ENCODE results near the gene ASXL2. TPM values are rescaled to one million over a fixed set of nuclear protein-coding genes. Genes with fewer than 3 reads are reported as not detected.
A peak's percentile ranks its signal among the peaks of the same experiment; 100 is the strongest.
"Not testable (repeated sequence)": the region's sequence is repeated elsewhere in the genome, so short reads cannot be mapped to it uniquely, and the experiment has no call there.

ASXL2 gene
- total RNA-seq, 5 donors from 2014 or later (not counting 1 experiment from before 2014, with no cell fraction given), result 36.3 to 53.2 (median 48.3) TPM

DNA sequence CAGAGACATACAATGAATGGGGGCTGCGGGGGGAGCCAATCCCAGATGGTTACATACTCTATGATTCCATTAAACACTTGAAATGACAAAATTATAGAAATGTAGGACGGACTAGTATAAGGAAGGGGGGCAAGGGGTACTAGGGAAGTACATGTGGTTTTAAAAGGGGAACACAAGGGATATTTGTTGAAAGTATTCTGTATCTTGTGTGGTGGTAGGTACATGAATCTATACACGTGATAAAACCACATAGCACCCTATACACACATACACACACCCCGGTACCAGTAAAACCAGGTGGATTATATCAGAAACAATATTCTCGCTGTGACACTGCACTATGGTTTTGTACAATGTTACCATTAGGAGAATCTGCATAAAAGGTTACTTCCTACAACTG, 45.4 kb downstream of the ASXL2 start:
- H3K36me3 Mint-ChIP-seq, result peaks cover 45% of the 10 kb centered on the region
- no peaks in the 10 kb centered on the region for H3K27me3 ChIP-seq (replicated peaks in 1 of 2; ENCODE audit: control insufficient read depth in 2 of 2, extremely low read depth in 1 of 2, insufficient read depth in 2 of 2, low read length in 1 of 2)
- ATAC-seq (replicated peaks in 1 of 4) (no peak), DNase-seq (no peak)
- no peak overlapping the region for H3K4me3 ChIP-seq (ENCODE audit: control insufficient read depth in 1 of 2, extremely low read depth in 1 of 2, low read length in 1 of 2)
- ChIA-PET POLR2A (no interaction called here), CTCF (no interaction called here)
- H3K27ac ChIP-seq (ENCODE audit: low read length), result no peak overlapping the region
- peaks cover 9 to 14% of the 10 kb centered on the region in 2 experiments for H3K4me1 ChIP-seq (ENCODE audit: control insufficient read depth in 1 of 2, extremely low read depth in 1 of 2, insufficient read depth in 2 of 2, low read length in 2 of 2)
- peaks cover 34 to 62% (median 52%) of the 10 kb centered on the region in 3 donors for H3K4me1 Mint-ChIP-seq
- peaks cover 0 to 6% of the 10 kb centered on the region in 2 donors for H3K36me3 ChIP-seq (ENCODE audit: control insufficient read depth in 2 of 2, extremely low read depth in 1 of 2, insufficient read depth in 1 of 2, low read length in 1 of 2)
- WGBS (ENCODE audit: insufficient coverage), result no CpG with 5 or more reads among the region's 5 CpGs
- H3K9me3 Mint-ChIP-seq, result peaks cover 3 to 11% (median 6%) of the 10 kb centered on the region in 3 donors
- peak overlapping the region in 1 of 2 donors; percentile 5 for H3K27ac Mint-ChIP-seq
- no peaks in the 10 kb centered on the region for H3K27me3 Mint-ChIP-seq
- H3K9me3 ChIP-seq, result no peaks in the 10 kb centered on the region
- H3K4me3 Mint-ChIP-seq, result no peak overlapping the region

DNA sequence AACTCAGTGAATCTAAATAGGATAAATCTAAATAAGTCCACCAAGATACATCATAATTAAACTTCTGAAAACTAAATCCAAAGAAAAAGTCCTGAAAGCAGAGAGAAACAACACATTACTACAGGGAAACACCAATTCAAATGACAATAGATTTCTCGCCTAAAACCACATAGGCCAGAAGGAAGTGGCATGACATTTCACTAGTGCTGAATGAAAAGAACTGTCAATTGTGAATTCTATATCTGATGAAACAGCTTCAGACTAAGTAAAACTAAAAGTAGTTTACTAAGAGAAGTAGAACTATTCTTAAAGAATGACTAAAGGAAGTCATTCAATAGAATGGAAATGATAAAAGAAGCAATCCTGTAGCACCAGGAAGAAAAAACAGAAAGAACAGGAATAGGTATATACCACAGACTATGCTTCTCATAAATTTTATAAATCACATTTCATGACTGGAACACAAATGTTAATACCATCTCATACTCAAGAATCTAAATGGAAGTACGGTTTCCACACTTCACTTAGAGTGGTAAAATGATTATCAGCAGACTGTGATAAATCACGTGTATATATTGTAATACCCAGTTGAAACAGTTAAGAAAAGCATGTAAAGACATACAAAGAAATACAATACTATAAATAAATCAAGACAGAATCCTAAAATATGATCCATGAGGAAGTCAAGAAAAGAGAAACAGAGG, 46.4 kb downstream of the ASXL2 start:
- Histone ChIP-seq H3K27me3 (replicated peaks in 1 of 2; ENCODE audit: control insufficient read depth in 2 of 2, extremely low read depth in 1 of 2, insufficient read depth in 2 of 2, low read length in 1 of 2) (no peaks in the 10 kb centered on the region), H3K27ac (ENCODE audit: low read length) (peak overlapping the region; percentile 36), H3K4me3 (ENCODE audit: control insufficient read depth in 1 of 2, extremely low read depth in 1 of 2, low read length in 1 of 2) (no peak overlapping the region), H3K36me3 (ENCODE audit: control insufficient read depth in 2 of 2, extremely low read depth in 1 of 2, insufficient read depth in 1 of 2, low read length in 1 of 2) (peaks cover 0 to 6% of the 10 kb centered on the region in 2 donors), H3K9me3 (no peaks in the 10 kb centered on the region), H3K4me1 (ENCODE audit: control insufficient read depth in 1 of 2, extremely low read depth in 1 of 2, insufficient read depth in 2 of 2, low read length in 2 of 2) (peaks cover 9 to 14% of the 10 kb centered on the region in 2 experiments)
- WGBS (ENCODE audit: insufficient coverage), result no CpG with 5 or more reads among the region's 3 CpGs
- Mint-ChIP-seq H3K27ac (peak overlapping the region; percentile 78 to 87), H3K9me3 (peaks cover 3 to 11% (median 6%) of the 10 kb centered on the region in 3 donors), H3K27me3 (no peaks in the 10 kb centered on the region), H3K36me3 (peaks cover 46% of the 10 kb centered on the region), H3K4me3 (peak overlapping the region in 1 of 3 donors; percentile 19), H3K4me1 (peaks cover 34 to 61% (median 48%) of the 10 kb centered on the region in 3 donors)
- DNase-seq (peak in 1 of 35 experiments; percentile 42), ATAC-seq (replicated peaks in 1 of 4) (peak; percentile 55 to 92 (median 72))
- POLR2A ChIA-PET, result interaction anchor here in 1 of 2 donors (0.6 kb wide), 1 partner anchor 40 kb away, joined by 3 read pairs; no protein-coding TSS in a partner anchor
- CTCF ChIA-PET, result no interaction called here

DNA sequence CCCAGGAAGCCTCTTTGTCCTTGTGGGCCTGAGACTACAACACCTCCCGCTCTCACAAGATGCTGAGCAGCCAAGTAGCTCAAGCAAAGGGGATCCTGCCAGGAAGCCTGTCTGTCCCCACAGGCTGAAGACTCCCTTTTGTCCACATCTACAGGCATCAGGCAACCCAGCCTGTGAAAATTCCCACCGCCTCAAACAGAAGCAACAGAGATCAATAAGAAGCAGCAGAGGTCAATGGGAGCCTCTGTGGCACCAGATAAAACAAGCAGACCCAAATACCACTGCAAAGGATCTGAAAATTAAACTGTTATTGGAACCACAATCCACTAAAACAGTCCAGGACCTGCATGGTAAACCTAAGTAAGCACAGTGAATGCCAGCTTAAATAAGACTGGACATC, 48.5 kb downstream of the ASXL2 start:
- Histone ChIP-seq H3K4me3 (ENCODE audit: control insufficient read depth in 1 of 2, extremely low read depth in 1 of 2, low read length in 1 of 2) (no peak overlapping the region), H3K9me3 (no peaks in the 10 kb centered on the region), H3K36me3 (ENCODE audit: control insufficient read depth in 2 of 2, extremely low read depth in 1 of 2, insufficient read depth in 1 of 2, low read length in 1 of 2) (peaks cover 0 to 6% of the 10 kb centered on the region in 2 donors), H3K27me3 (replicated peaks in 1 of 2; ENCODE audit: control insufficient read depth in 2 of 2, extremely low read depth in 1 of 2, insufficient read depth in 2 of 2, low read length in 1 of 2) (no peaks in the 10 kb centered on the region), H3K27ac (ENCODE audit: low read length) (no peak overlapping the region), H3K4me1 (ENCODE audit: control insufficient read depth in 1 of 2, extremely low read depth in 1 of 2, insufficient read depth in 2 of 2, low read length in 2 of 2) (peaks cover 14 to 20% of the 10 kb centered on the region in 2 experiments)
- peak overlapping the region in 1 of 3 donors; percentile 15 for H3K4me3 Mint-ChIP-seq
- 93% methylated on average over 2 of the region's 2 CpGs for WGBS (ENCODE audit: insufficient coverage)
- ChIA-PET CTCF (interaction anchor here in 1 of 2 donors (0.6 kb wide), 1 partner anchor 1965 kb away, joined by 6 read pairs; no protein-coding TSS in a partner anchor), POLR2A (no interaction called here)
- peaks cover 3 to 11% (median 6%) of the 10 kb centered on the region in 3 donors for H3K9me3 Mint-ChIP-seq
- H3K4me1 Mint-ChIP-seq, result peaks cover 53 to 66% (median 57%) of the 10 kb centered on the region in 3 donors
- H3K27me3 Mint-ChIP-seq, result no peaks in the 10 kb centered on the region
- H3K36me3 Mint-ChIP-seq, result peaks cover 40% of the 10 kb centered on the region
- ATAC-seq (replicated peaks in 1 of 4), result no peak
- no peak for DNase-seq
- H3K27ac Mint-ChIP-seq, result peak overlapping the region in 1 of 2 donors; percentile 34

DNA sequence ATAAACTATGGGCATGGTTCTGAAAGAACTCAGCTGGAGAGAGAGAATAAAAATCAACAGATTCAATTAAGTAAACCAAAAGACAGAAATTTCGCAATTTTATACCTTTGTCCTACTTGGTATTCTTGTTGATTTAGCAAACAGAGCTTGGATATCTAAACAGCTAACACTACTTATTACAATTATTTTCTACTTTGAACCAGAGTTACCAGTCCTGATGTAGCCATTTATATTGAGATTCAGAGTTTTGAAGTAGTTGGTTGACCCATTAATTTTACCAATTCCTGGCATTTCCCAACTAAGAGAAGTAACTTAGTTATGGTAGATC, 48.9 kb downstream of the ASXL2 start:
- H3K4me1 Mint-ChIP-seq, result peaks cover 58 to 68% (median 62%) of the 10 kb centered on the region in 3 donors
- H3K27ac ChIP-seq (ENCODE audit: low read length), result no peak overlapping the region
- CTCF ChIA-PET, result no interaction called here

DNA sequence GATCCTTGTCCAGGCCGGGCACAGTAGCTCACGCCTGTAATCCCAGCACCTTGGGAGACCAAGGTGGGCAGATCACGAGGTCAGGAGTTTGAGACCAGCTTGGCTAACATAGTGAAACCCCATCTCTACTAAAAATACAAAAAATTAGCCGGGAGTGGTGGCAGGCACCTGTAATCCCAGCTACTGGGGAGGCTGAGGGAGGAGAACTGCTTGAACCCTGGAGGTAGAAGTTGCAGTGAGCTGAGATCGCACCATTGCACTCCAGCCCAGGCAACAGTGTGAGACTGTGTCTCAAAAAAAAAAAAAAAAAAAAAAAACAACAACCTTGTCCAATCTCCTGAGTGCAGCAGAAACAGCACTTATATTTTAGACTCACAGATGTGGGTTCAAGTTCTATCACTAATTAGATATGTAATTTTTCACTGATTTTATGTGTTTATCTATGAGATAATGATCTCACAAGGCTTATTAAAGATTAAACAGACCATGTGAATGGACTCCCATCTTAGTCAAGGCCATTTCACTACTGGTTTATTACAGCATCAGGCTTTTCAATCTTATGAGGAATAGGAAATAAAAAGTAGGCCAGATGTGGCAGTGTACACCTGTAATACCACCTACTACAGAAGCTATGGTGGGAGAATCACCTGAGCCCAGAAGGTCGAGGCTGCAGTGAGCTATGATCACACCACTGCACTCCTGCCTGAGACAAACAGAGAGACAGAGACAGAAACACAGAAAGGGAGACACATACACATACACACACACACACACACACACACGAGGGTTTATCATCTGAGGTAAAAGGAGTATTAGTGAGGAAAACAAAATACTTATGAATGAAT, 49.5 kb downstream of the ASXL2 start:
- Mint-ChIP-seq H3K36me3 (peaks cover 34% of the 10 kb centered on the region), H3K9me3 (peaks cover 3 to 11% (median 6%) of the 10 kb centered on the region in 3 donors), H3K4me1 (peaks cover 59 to 70% (median 65%) of the 10 kb centered on the region in 3 donors)
- no CpG with 5 or more reads among the region's 7 CpGs for WGBS (ENCODE audit: insufficient coverage)
- not testable (repeated sequence) for H3K36me3 ChIP-seq (ENCODE audit: control insufficient read depth in 2 of 2, extremely low read depth in 1 of 2, insufficient read depth in 1 of 2, low read length in 1 of 2); H3K9me3 ChIP-seq; ATAC-seq (replicated peaks in 1 of 4); DNase-seq; H3K27me3 Mint-ChIP-seq; H3K27me3 ChIP-seq (replicated peaks in 1 of 2; ENCODE audit: control insufficient read depth in 2 of 2, extremely low read depth in 1 of 2, insufficient read depth in 2 of 2, low read length in 1 of 2); H3K27ac Mint-ChIP-seq; H3K4me3 Mint-ChIP-seq; H3K27ac ChIP-seq (ENCODE audit: low read length); H3K4me3 ChIP-seq (ENCODE audit: control insufficient read depth in 1 of 2, extremely low read depth in 1 of 2, low read length in 1 of 2)
- H3K4me1 ChIP-seq (ENCODE audit: control insufficient read depth in 1 of 2, extremely low read depth in 1 of 2, insufficient read depth in 2 of 2, low read length in 2 of 2), result peaks cover 14 to 28% of the 10 kb centered on the region in 2 experiments
- CTCF ChIA-PET, result interaction anchor here in 1 of 2 donors (0.6 to 0.7 kb wide), 3 partner anchors 12 to 50 kb away, joined by 4 to 6 read pairs (median 4); no protein-coding TSS in a partner anchor
- POLR2A ChIA-PET, result interaction anchor here in 1 of 2 donors (0.6 kb wide), 1 partner anchor 410 kb away, joined by 4 read pairs; no protein-coding TSS in a partner anchor

More for the DNA sequence above, 48.9 kb downstream of the ASXL2 start:
- peaks cover 0 to 6% of the 10 kb centered on the region in 2 donors for H3K36me3 ChIP-seq (ENCODE audit: control insufficient read depth in 2 of 2, extremely low read depth in 1 of 2, insufficient read depth in 1 of 2, low read length in 1 of 2)
- POLR2A ChIA-PET, result no interaction called here
- peaks cover 3 to 11% (median 6%) of the 10 kb centered on the region in 3 donors for H3K9me3 Mint-ChIP-seq
- no peak overlapping the region for H3K4me3 Mint-ChIP-seq
- no peak for DNase-seq
- no peaks in the 10 kb centered on the region for H3K27me3 ChIP-seq (replicated peaks in 1 of 2; ENCODE audit: control insufficient read depth in 2 of 2, extremely low read depth in 1 of 2, insufficient read depth in 2 of 2, low read length in 1 of 2)
- peak overlapping the region in 1 of 2 donors; percentile 34 for H3K27ac Mint-ChIP-seq
- H3K36me3 Mint-ChIP-seq, result peaks cover 36% of the 10 kb centered on the region
- ATAC-seq (replicated peaks in 1 of 4), result no peak
- H3K9me3 ChIP-seq, result no peaks in the 10 kb centered on the region
- peaks cover 14 to 25% of the 10 kb centered on the region in 2 experiments for H3K4me1 ChIP-seq (ENCODE audit: control insufficient read depth in 1 of 2, extremely low read depth in 1 of 2, insufficient read depth in 2 of 2, low read length in 2 of 2)
- H3K4me3 ChIP-seq (ENCODE audit: control insufficient read depth in 1 of 2, extremely low read depth in 1 of 2, low read length in 1 of 2), result no peak overlapping the region
- no CpG with 5 or more reads among the region's 1 CpG for WGBS (ENCODE audit: insufficient coverage)
- H3K27me3 Mint-ChIP-seq, result no peaks in the 10 kb centered on the region

DNA sequence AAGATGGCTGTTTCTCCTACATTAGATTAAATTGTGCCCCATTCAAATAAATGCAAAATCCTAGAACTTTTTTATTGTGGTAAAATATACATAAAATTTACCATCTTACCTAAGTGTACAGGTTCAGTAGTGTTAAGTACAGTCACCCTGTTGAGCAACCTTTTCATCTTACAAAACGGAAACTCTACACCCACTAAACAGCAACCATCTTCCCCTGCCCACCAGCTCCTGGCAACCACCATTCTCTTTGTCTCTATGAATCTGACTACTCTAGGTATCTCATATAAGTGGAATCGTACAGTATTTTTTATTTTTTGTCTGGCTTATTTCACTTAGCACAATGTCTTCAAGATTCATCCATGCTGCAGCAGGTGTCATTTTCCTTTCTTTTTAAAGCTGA, 53.0 kb downstream of the ASXL2 start:
- no CpG with 5 or more reads among the region's 2 CpGs for WGBS (ENCODE audit: insufficient coverage)
- DNase-seq (peak in 32 of 35 experiments; percentile 9 to 62 (median 23)), ATAC-seq (replicated peaks in 1 of 4) (peak; percentile 86 to 95 (median 90))
- Histone ChIP-seq H3K27me3 (replicated peaks in 1 of 2; ENCODE audit: control insufficient read depth in 2 of 2, extremely low read depth in 1 of 2, insufficient read depth in 2 of 2, low read length in 1 of 2) (no peaks in the 10 kb centered on the region), H3K4me3 (ENCODE audit: control insufficient read depth in 1 of 2, extremely low read depth in 1 of 2, low read length in 1 of 2) (no peak overlapping the region), H3K9me3 (no peaks in the 10 kb centered on the region), H3K4me1 (ENCODE audit: control insufficient read depth in 1 of 2, extremely low read depth in 1 of 2, insufficient read depth in 2 of 2, low read length in 2 of 2) (peaks cover 9 to 22% of the 10 kb centered on the region in 2 experiments), H3K27ac (ENCODE audit: low read length) (peak overlapping the region; percentile 43), H3K36me3 (ENCODE audit: control insufficient read depth in 2 of 2, extremely low read depth in 1 of 2, insufficient read depth in 1 of 2, low read length in 1 of 2) (no peaks in the 10 kb centered on the region)
- POLR2A ChIA-PET, result interaction anchor here in 1 of 2 donors (0.5 to 0.6 kb wide), 2 partner anchors 52 to 1337 kb away, joined by 3 read pairs; no protein-coding TSS in a partner anchor
- CTCF ChIA-PET, result interaction anchor here (0.6 to 4.1 kb wide), 6 partner anchors 11 to 463 kb away, joined by 3 to 24 read pairs (median 4); no protein-coding TSS in a partner anchor
- Mint-ChIP-seq H3K4me3 (peak overlapping the region in 1 of 3 donors; percentile 33), H3K4me1 (peaks cover 66 to 74% (median 66%) of the 10 kb centered on the region in 3 donors), H3K27me3 (no peaks in the 10 kb centered on the region), H3K27ac (peak overlapping the region; percentile 62 to 79), H3K36me3 (peaks cover 19% of the 10 kb centered on the region), H3K9me3 (no peaks in the 10 kb centered on the region)
